GM19455 (cell line): Measurements from ENCODE around the gene TRIM9.
"Not testable (repeated sequence)": the region's sequence is repeated elsewhere in the genome, so short reads cannot be mapped to it uniquely, and the experiment has no call there.

ENCODE experiments used
- ATAC-seq: cut with Tn5 transposase; IDR thresholded peaks from one replicate; pipeline ENCODE4 v1.9.1; 2021; ENCODE audit not compliant: unreplicated experiment

The TRIM9 gene

GRCh38 chr14:50967790-50968189 lies 127.1 kb downstream of the TRIM9 start:
- ATAC-seq: no peak

GRCh38 chr14:50967103-50967502 lies 127.8 kb downstream of the TRIM9 start:
- no peak for ATAC-seq

- no peak for ATAC-seq
Observed at GRCh38 chr14:50964683-50965390, 130.1 kb downstream of the TRIM9 start.

GRCh38 chr14:50963919-50964318 lies 131.0 kb downstream of the TRIM9 start:
- no peak for ATAC-seq

- ATAC-seq: no peak
Observed at GRCh38 chr14:50961605-50962221, 133.2 kb downstream of the TRIM9 start.

- ATAC-seq: no peak
Observed at GRCh38 chr14:50957296-50957695, 137.6 kb downstream of the TRIM9 start.

- ATAC-seq: not testable (repeated sequence)
Observed at GRCh38 chr14:50956421-50956820, 138.5 kb downstream of the TRIM9 start.

GRCh38 chr14:50955373-50956043 lies 139.4 kb downstream of the TRIM9 start:
- ATAC-seq: no peak

- ATAC-seq: no peak
Observed at GRCh38 chr14:50954811-50955372, 140.0 kb downstream of the TRIM9 start.

- no peak for ATAC-seq
Observed at GRCh38 chr14:50953502-50953901, 141.4 kb downstream of the TRIM9 start.

- no peak for ATAC-seq
Observed at GRCh38 chr14:50951032-50951431, 143.9 kb downstream of the TRIM9 start.

GRCh38 chr14:50948205-50948604 lies 146.7 kb downstream of the TRIM9 start:
- no peak for ATAC-seq

GRCh38 chr14:50947446-50947845 lies 147.5 kb downstream of the TRIM9 start:
- no peak for ATAC-seq

GRCh38 chr14:50946234-50946935 lies 148.5 kb downstream of the TRIM9 start:
- no peak for ATAC-seq

GRCh38 chr14:50944647-50945413 lies 150.1 kb downstream of the TRIM9 start:
- ATAC-seq: peak; percentile 17

GRCh38 chr14:50943943-50944646 lies 150.8 kb downstream of the TRIM9 start, which contains the start of gene PYGL:
Gene PYGL, minus strand, starts transcription at chr14:50944483. Its CDS starts 80 bp downstream, at chr14:50944403.
- peak; percentile 61 for ATAC-seq

- ATAC-seq: no peak
Observed at GRCh38 chr14:50943261-50943942, 151.5 kb downstream of the TRIM9 start.

GRCh38 chr14:50941638-50942037 lies 153.3 kb downstream of the TRIM9 start:
- ATAC-seq: not testable (repeated sequence)

GRCh38 chr14:50941151-50941550 lies 153.8 kb downstream of the TRIM9 start:
- ATAC-seq: no peak
